NCI-H187 treated with DMSO at 0.1 percent for 48 hours (cell line): ENCODE measurements around the gene USP47.

Experiments used
- DNase-seq: peaks from one replicate; lab custom pipeline; 2025; lab: John Stamatoyannopoulos, UW

USP47 gene

DNA sequence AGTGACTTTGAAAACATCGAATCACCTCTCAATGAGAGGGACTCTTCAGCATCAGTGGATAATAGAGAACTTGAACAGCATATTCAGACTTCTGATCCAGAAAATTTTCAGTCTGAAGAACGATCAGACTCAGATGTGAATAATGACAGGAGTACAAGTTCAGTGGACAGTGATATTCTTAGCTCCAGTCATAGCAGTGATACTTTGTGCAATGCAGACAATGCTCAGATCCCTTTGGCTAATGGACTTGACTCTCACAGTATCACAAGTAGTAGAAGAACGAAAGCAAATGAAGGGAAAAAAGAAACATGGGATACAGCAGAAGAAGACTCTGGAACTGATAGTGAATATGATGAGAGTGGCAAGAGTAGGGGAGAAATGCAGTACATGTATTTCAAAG lies 100.9 kb downstream of the USP47 start:
- DNase-seq = no peak

- no peak for DNase-seq
These were observed 102.7 kb downstream of the USP47 start for GRCh38 chr11:11944444-11944843.

DNA sequence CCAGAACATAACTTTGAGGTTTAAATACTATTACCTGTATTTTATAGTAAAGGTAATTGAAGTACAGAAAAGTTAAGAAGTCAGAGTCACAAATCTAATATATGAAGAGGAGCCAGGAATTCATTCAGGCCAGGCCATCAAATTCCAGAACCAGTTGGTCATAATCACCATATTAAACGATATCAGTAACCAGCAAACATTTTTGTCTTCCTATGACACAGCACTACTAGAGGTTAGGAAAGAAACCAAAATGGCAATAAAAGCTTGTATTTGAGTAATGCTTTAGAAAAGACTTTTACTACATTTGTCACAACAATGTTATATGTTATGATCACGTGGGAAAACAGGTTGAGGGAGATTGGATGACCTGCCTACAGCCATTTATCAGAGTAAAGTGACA lies 104.4 kb downstream of the USP47 start:
- no peak for DNase-seq

GRCh38 chr11:11946878-11947277 lies 105.1 kb downstream of the USP47 start:
- DNase-seq = no peak

GRCh38 chr11:11947825-11948224 lies 106.1 kb downstream of the USP47 start:
- DNase-seq = no peak

DNA sequence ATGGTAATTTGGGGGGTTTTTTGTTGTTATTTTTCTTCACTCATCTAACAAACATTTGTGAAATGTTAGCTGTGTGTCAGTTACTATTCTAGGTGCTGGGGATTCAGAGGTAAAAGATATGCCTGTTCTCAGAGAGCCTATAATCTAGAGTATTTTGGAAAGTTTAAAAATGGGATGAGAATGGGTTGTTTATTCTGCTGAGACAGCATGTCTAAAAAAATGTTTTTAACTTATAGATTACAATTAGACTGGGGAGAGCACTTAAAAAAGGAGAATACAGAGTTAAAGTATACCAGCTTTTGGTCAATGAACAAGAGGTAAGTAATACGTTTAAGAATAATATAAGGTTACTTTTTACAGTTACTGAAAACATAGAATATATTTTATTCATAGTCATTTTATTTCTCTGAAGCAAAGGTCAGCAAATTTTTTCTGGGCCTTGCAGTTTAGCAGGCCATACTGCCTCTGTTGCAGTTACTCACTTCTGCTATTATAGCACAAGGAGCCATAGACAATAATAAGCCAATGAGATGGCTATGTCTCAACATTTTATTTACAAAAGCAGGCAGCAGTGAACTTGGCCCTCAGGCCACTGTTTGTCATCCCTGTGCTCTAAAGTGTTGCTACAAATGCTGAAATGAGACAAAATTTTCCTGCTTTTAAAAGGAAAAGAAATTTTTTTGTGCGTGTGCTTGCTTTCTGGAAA lies 106.6 kb downstream of the USP47 start:
- DNase-seq = no peak

DNA sequence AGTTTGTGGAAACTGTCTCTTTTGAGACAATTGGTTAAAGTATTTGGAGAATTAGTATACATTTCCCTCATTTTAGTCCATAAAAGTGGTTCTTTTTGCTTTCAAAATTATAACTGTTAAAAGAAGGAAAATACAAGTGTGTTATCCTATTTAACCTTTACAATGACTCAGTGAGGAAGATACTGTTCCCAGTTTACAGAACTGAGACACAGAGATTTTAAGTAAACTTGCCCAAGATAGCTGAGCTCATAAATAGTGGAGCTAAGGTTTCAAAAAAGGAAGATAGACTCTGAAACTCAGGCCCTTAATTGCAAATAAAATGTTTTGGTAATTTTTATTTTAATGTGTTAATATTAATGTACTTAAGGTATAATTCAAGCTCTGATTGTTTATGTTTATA lies 107.7 kb downstream of the USP47 start:
- no peak for DNase-seq

- no peak for DNase-seq
These were observed 110.3 kb downstream of the USP47 start for GRCh38 chr11:11952036-11952435.

DNA sequence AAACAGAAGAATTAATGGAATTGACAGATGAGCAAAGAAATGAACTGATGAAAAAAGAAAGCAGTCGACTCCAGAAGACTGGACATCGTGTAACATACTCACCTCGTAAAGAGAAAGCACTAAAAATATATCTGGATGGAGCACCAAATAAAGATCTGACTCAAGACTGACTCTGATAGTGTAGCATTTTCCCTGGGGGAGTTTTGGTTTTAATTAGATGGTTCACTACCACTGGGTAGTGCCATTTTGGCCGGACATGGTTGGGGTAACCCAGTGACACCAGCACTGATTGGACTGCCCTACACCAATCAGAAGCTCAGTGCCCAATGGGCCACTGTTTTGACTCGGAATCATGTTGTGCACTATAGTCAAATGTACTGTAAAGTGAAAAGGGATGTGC lies 114.2 kb downstream of the USP47 start:
- no peak for DNase-seq

DNA sequence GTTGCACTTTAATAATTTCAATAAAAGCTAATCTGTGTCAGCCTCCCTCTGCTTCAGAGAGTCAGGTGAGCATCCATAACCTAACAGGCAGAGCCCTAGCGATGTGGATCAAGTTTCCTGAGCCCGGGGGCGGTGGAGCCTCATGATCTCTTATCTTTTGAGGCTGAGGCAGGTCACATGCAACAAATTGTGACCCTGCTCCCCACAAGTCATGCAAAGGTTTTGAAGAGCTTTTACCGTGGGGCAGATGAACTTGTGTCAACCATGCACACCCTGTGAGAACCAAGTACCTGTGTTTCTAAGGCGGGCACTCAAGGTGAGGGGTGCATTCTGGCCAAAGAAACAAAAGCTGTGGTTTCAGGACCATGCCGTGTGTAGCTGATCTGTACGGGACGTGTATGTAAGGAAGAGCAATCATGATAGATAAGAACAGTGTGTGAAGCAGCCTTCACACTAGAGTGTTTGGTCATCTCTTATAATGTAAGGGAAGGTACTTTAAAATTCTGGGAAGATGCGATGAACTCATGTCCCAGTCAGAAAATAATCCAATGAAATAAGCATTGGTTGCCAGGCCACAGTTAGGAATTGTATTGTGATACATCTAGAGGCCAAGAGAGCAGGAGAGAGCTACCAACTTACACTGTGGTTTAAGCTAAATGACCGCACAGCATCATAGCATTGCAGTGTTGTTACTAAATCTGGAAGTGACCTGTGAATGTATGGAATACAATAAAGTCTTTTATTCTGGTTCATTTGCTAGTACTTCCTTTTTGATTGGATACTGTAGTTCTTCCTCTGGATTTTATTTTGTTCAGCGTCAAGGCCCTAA lies 116.8 kb downstream of the USP47 start:
- no peak for DNase-seq

GRCh38 chr11:11959601-11960000 lies 117.8 kb downstream of the USP47 start:
- DNase-seq = no peak

GRCh38 chr11:11960687-11961086 lies 118.9 kb downstream of the USP47 start:
- DNase-seq = no peak

DNA sequence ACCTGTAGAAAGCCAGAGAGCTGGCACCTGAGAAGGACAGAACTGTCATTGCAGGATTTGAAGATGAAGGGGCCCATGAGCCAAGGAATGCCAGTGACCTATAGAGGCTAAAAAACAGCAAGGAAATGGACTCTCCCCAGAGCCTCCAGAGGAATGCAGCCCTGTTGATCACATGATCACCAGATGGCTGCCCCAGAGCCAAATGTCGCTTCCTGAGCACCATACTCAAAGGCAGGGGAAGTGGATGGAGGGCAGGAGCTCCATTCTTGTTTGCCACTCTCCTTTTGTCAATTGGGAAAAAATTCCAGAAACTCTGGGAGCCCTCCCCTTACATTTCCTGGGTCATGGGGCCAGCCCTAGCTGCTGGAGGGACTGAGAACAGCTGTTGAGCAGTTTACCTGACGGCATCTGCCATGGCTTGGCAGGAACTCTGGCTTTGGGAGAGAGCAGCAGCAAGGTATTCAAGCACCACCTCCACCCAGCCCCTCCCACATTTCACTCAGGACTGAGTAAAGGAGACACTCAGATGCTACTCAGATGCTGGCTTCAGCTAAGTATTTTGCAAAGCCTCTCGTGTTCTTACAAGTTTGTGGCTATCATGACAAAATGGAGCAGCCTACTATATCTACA lies 119.7 kb downstream of the USP47 start:
- no peak for DNase-seq

- DNase-seq = no peak
These were observed 121.3 kb downstream of the USP47 start for GRCh38 chr11:11963067-11963466.

GRCh38 chr11:11963842-11964773 lies 122.3 kb downstream of the USP47 start:
- DNase-seq = no peak

DNA sequence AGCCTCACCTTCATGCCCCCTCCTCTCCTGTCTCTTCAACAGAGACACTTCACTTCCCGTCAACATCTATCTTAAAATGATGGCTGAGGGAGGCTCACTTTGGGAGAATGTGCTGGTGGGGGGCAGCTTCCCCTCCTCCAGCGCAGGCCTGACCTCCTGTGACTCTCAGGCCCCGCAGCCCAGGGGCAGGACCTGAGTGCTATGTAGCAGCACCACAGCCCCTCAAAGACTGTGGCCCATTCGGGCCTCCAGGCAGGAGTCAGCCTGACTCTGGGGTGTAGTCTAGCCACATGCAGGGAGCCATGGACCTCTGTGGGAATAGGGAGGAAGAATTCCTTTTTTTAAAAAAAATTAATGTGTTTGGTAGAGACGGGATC lies 123.0 kb downstream of the USP47 start:
- DNase-seq = no peak

DNA sequence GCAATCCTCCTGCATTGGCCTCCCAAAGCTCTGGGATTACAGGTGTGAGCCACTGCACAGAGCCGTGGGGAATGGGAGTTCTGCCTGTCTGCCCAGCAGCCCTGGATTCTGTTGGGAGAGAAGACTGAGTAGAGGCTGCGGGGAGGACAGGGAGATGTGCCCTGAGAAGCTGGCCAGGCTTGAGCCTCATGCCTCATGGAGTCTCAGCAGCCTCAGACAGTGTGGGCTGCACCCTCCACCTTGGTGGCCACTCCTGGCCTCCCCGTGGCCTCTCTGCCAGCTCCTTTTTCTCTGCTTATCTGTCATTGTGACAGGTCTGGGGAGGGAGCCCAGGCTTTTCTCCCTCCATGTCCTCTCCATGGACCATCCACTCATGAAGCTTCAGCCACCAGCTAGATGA lies 123.4 kb downstream of the USP47 start:
- DNase-seq = no peak

DNA sequence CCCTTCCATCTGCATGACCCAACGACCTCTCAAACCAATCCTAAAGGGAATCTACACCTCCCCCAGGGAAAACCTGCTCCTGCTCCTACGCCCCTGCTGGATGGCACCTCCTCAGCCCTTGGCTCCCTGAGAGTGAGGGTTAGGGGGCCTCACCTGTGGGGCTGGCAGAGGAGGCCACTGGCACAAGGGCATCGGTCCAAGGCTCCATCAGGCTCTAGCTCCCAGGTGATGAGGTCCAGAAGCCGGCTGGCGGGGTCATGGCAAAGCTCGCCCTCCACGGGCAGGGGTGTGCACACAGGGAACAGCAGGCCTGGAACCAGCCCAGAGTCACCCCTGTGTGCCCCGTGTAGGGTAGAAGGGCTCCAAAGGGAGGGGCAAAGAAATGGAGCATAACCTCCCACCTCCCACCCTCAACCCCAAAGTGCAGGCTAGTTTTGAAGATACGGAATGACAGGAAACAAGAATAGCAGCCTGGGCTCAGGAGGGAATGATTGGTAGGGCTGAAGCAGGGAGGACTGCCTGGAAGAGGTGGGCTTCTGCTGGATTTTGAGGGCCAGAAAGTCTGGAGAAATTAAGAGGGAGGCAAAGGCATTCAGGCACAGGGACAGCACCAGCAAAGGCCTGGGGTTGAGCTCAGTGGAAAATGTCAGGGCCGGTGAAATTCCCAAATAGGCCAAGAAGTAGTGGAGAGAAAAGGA lies 124.0 kb downstream of the USP47 start:
- no peak for DNase-seq

- DNase-seq = no peak
These were observed 124.6 kb downstream of the USP47 start for GRCh38 chr11:11966354-11966741.

DNA sequence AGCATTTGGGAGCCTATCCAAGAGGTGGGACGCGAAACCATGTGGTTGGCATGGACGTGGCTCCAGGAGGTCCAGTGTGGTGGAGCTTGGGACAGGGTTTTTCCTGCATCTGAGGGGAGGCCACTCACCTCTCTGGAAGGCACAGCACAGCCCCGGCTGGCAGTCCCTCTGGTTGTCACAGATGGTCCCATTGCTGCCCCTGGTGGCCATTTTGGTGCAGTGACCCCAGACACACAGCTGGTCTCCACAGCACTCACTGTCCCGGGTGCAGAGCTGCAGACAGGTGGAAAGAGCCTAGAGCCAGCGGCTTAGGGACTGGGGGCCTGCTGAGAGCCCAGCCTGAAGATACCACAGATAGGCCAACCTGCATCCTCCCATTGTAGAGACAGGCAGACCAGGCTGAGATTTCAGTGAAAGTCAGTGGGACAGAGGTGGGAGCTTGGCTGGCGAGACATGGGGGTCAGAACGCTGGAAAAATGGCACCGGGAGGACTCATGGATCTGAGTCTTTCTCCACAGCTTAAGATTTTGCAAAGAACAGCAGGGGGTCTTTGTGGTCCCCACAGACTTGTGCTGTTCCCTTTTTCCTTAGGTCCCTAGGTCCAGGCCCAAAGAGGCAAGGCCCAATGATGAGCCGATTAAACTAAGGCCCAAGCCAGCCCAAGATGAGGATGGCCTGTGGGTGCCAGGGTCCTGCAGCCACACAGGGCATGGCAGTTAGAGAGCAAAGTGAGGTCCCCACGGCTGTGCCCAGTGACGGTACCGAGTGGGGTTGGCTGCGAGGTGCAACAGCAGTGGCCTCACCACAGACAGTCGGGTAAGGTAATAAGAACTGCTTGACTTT lies 125.3 kb downstream of the USP47 start:
- no peak for DNase-seq
